HEK293T (cell line): ENCODE results near the gene COL23A1.

ENCODE experiments used
- FOXK2 ChIP-seq: fragments of 450-650 bp; IDR thresholded peaks from 2 replicates; pipeline ENCODE4 v1.6.1; 2016; ENCODE audit warnings: mild to moderate bottlenecking
- HDGF ChIP-seq: fragments of 450-650 bp; IDR thresholded peaks from 2 replicates; pipeline ENCODE4 v1.6.1; 2017; ENCODE audit warnings: antibody characterized with exemption, borderline replicate concordance
- SP1 ChIP-seq: fragments of 450-650 bp; IDR thresholded peaks from 2 replicates; pipeline ENCODE4 v1.6.1; 2017
- TARDBP ChIP-seq: fragments of 450-650 bp; IDR thresholded peaks from 2 replicates; pipeline ENCODE4 v1.6.1; 2016
- TF ChIP-seq, protein P1 (sequence below): fragments of 450-650 bp; IDR thresholded peaks from 2 replicates; pipeline ENCODE4 v1.6.1; 2016

- TF ChIP-seq, protein P1, sequence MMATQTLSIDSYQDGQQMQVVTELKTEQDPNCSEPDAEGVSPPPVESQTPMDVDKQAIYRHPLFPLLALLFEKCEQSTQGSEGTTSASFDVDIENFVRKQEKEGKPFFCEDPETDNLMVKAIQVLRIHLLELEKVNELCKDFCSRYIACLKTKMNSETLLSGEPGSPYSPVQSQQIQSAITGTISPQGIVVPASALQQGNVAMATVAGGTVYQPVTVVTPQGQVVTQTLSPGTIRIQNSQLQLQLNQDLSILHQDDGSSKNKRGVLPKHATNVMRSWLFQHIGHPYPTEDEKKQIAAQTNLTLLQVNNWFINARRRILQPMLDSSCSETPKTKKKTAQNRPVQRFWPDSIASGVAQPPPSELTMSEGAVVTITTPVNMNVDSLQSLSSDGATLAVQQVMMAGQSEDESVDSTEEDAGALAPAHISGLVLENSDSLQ: no peak
- TF ChIP-seq HDGF: no peak
- no peak for TF ChIP-seq FOXK2
- no peak for TF ChIP-seq TARDBP
- no peak for TF ChIP-seq SP1
These were observed 303.7 kb downstream of the COL23A1 start for GRCh38 chr5:178286226-178287090.
